ENCODE measurements around the gene TBC1D4. TPM values are rescaled to one million over a fixed set of nuclear protein-coding genes. Genes with fewer than 3 reads are reported as not detected.
A peak's percentile ranks its signal among the peaks of the same experiment; 100 is the strongest.

The TBC1D4 gene
- polyA plus RNA-seq, 1 donor from 2014 or later: 3.9 TPM

DNA sequence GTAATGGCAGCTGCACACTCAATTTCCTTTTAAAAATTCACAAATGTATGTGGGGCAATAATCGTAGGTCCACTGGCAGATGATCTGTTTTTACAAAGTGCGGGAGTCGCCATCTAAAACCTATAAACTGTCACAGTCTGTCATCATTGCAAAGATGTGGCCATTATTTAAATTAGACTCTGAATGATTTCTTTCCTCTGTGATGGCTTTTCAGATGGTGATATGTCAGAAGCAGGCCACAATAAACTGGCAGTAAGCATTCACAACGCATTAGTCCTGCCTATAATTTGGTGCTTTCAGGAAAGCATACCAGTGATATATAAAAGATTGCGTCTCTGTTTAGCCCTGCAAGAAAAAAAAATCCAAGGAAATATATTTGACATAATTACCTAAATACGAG is 226.8 kb downstream of the TBC1D4 start:
- Histone ChIP-seq H2AFZ (ENCODE audit: low read depth, low read length) (no peak overlapping the region), H3K27me3 (ENCODE audit: insufficient read depth, low read depth, low read length) (no peaks in the 10 kb centered on the region), H3K9me2 (ENCODE audit: insufficient read depth, low read length) (no peaks in the 10 kb centered on the region), H3K4me3 (ENCODE audit: low read length) (peak overlapping the region; percentile 18), H3F3A (ENCODE audit: insufficient read depth, low read length, poor library complexity, severe bottlenecking) (peaks cover 3% of the 10 kb centered on the region), H4K20me1 (ENCODE audit: insufficient read depth) (no peaks in the 10 kb centered on the region), H3K9me3 (ENCODE audit: low read length) (no peaks in the 10 kb centered on the region), H3K36me3 (ENCODE audit: insufficient read depth, low read length) (no peaks in the 10 kb centered on the region), H3K9ac (ENCODE audit: low read length) (no peak overlapping the region), H3K27ac (ENCODE audit: low read length) (peak overlapping the region; percentile 25), H3K79me2 (replicated peaks; ENCODE audit: insufficient read depth, low read length) (no peaks in the 10 kb centered on the region), H3K4me2 (ENCODE audit: low read length) (no peak overlapping the region)
- TF ChIP-seq TAF1 (IDR thresholded peaks at IDR 0.05; ENCODE audit: low read depth) (no peak), EP300 (conservative IDR thresholded peaks at IDR 0.05; ENCODE audit: poor library complexity, severe bottlenecking) (peak; percentile 92), POLR2AphosphoS5 (IDR thresholded peaks at IDR 0.05) (peak; percentile 86)

GRCh38 chr13:75251188-75251587 is 230.8 kb downstream of the TBC1D4 start:
- Histone ChIP-seq H3K36me3 (ENCODE audit: insufficient read depth, low read length) (no peaks in the 10 kb centered on the region), H3K9me2 (ENCODE audit: insufficient read depth, low read length) (no peaks in the 10 kb centered on the region), H3F3A (ENCODE audit: insufficient read depth, low read length, poor library complexity, severe bottlenecking) (peaks cover 3% of the 10 kb centered on the region), H3K9ac (ENCODE audit: low read length) (no peak overlapping the region), H2AFZ (ENCODE audit: low read depth, low read length) (no peak overlapping the region), H3K9me3 (ENCODE audit: low read length) (no peaks in the 10 kb centered on the region), H3K4me2 (ENCODE audit: low read length) (no peak overlapping the region), H3K27me3 (ENCODE audit: insufficient read depth, low read depth, low read length) (no peaks in the 10 kb centered on the region), H4K20me1 (ENCODE audit: insufficient read depth) (no peaks in the 10 kb centered on the region), H3K4me3 (ENCODE audit: low read length) (no peak overlapping the region), H3K79me2 (replicated peaks; ENCODE audit: insufficient read depth, low read length) (no peaks in the 10 kb centered on the region), H3K27ac (ENCODE audit: low read length) (no peak overlapping the region)
- TF ChIP-seq, protein P1, sequence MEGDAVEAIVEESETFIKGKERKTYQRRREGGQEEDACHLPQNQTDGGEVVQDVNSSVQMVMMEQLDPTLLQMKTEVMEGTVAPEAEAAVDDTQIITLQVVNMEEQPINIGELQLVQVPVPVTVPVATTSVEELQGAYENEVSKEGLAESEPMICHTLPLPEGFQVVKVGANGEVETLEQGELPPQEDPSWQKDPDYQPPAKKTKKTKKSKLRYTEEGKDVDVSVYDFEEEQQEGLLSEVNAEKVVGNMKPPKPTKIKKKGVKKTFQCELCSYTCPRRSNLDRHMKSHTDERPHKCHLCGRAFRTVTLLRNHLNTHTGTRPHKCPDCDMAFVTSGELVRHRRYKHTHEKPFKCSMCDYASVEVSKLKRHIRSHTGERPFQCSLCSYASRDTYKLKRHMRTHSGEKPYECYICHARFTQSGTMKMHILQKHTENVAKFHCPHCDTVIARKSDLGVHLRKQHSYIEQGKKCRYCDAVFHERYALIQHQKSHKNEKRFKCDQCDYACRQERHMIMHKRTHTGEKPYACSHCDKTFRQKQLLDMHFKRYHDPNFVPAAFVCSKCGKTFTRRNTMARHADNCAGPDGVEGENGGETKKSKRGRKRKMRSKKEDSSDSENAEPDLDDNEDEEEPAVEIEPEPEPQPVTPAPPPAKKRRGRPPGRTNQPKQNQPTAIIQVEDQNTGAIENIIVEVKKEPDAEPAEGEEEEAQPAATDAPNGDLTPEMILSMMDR (IDR thresholded peaks at IDR 0.05; ENCODE audit: poor library complexity, severe bottlenecking): no peak
- TF ChIP-seq REST (IDR thresholded peaks at IDR 0.05; ENCODE audit: borderline replicate concordance): no peak
- TF ChIP-seq POLR2AphosphoS5 (IDR thresholded peaks at IDR 0.05): no peak
- TF ChIP-seq EZH2 (IDR thresholded peaks at IDR 0.05; ENCODE audit: borderline replicate concordance, insufficient read depth, low read length, poor library complexity, severe bottlenecking): no peak
- no peak for TF ChIP-seq EP300 (conservative IDR thresholded peaks at IDR 0.05; ENCODE audit: poor library complexity, severe bottlenecking)
- TF ChIP-seq RAD21 (conservative IDR thresholded peaks at IDR 0.05): no peak
- TF ChIP-seq MXI1 (conservative IDR thresholded peaks at IDR 0.05; ENCODE audit: poor library complexity, severe bottlenecking): no peak
- no peak for TF ChIP-seq SMC3 (conservative IDR thresholded peaks at IDR 0.05; ENCODE audit: poor library complexity)
